Body of pancreas (tissue), 4 donors: Measurements from ENCODE around the gene KRT16.

Experiments
- CTCF ChIP-seq, 7 experiments: fragments of 450-650 bp in 4 of 7; fragments of 200-600 bp in 3 of 7; sonication (generic) in 3 of 7; IDR thresholded peaks; one replicate each; pipeline ENCODE4 v1.5.1; 2016 to 2019; ENCODE audit warnings: antibody characterized with exemption in 7 of 7
- POLR2A ChIP-seq, 3 donors: fragments of 450-650 bp; IDR thresholded peaks; one replicate each; pipeline ENCODE4 v1.6.1; 2016; ENCODE audit warnings: antibody characterized with exemption in 3 of 3, mild to moderate bottlenecking in 2 of 3

DNA sequence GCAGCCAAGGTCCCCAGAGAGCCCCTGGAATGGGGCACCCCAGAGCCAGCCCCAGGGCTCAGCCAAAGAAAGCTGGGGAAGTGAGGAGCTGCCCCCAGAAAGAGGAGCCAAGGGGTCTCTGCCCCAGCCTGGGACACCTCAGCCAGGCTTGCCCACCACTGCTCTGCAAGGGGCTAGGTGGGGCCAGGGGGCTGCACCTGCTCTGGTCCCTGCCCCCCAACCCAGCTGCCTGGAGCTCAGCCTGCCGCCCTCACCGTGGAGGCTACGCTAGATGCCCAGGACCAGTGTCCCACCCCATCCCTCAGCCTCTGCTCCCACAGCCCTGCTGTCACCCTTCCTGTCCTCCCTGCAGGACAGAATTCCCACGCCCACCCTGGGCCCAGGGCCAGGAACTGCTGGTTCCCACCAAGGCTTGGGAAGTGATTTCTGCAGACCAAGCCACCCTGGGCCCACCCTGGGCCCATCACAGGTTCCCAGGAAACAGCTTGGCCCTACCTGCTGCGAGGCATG lies 39.9 kb upstream of the KRT16 start:
- no peak for TF ChIP-seq CTCF (IDR thresholded peaks at IDR 0.05)
- TF ChIP-seq POLR2A (IDR thresholded peaks at IDR 0.05) = no peak
